ENCODE measurements around the gene HOOK2. TPM values are rescaled to one million over a fixed set of nuclear protein-coding genes. Genes with fewer than 3 reads are reported as not detected.
A peak's percentile ranks its signal among the peaks of the same experiment; 100 is the strongest.

The HOOK2 gene
- total and polyA plus RNA-seq, 9 of the 15 experiments (the other 6 are each of a cell fraction or from before 2014, with no cell fraction given): 1.3 to 17.2 (median 9.9) TPM

- intact Hi-C loops (cut with micrococcal nuclease) (no loop called here), in situ Hi-C loops (cut with MboI) (loop anchor here (5.0 kb wide), 1 partner anchor 80 kb away; no protein-coding TSS in a partner anchor)
- no peak overlapping the region for H3K4me3 ChIP-seq
- no peaks in the 10 kb centered on the region for H3K9me1 ChIP-seq (ENCODE audit: control insufficient read depth, insufficient read depth, low read length)
- TF ChIP-seq ZBTB33 (CRISPR knock-in tag; IDR thresholded peaks at IDR 0.05) (0 out of 2 replicates have a peak, but pooled peaks have one; percentile 14), ZNF143 (CRISPR knock-in tag; IDR thresholded peaks at IDR 0.05) (no peak)
- TF ChIP-seq, protein P1, sequence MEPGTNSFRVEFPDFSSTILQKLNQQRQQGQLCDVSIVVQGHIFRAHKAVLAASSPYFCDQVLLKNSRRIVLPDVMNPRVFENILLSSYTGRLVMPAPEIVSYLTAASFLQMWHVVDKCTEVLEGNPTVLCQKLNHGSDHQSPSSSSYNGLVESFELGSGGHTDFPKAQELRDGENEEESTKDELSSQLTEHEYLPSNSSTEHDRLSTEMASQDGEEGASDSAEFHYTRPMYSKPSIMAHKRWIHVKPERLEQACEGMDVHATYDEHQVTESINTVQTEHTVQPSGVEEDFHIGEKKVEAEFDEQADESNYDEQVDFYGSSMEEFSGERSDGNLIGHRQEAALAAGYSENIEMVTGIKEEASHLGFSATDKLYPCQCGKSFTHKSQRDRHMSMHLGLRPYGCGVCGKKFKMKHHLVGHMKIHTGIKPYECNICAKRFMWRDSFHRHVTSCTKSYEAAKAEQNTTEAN (CRISPR knock-in tag; IDR thresholded peaks at IDR 0.05): no peak
- no peak overlapping the region for H3K9ac ChIP-seq (ENCODE audit: insufficient read depth in 1 of 2, low read depth in 2 of 2, low read length in 2 of 2)
- ChIA-PET CTCF (ENCODE audit: low intra/inter-chr PET ratio) (no interaction called here), POLR2A (interaction anchor here (0.8 to 3.9 kb wide), 4 partner anchors 10 to 69 kb away, joined by 4 to 27 read pairs (median 4); partner anchors contain the start of gene JUNB)
- H3K27ac ChIP-seq (ENCODE audit: extremely low read depth, low read depth, low read length): no peak overlapping the region
- no peak for ATAC-seq
- peaks cover 0 to 31% of the 10 kb centered on the region in 2 experiments; a peak in 2 of 5 replicates for H3K4me1 ChIP-seq (replicated peaks in 1 of 2; ENCODE audit: control insufficient read depth in 2 of 2, insufficient read depth in 2 of 2, low read length in 2 of 2)
- H3K79me2 ChIP-seq (ENCODE audit: control insufficient read depth, insufficient read depth, low read length): no peaks in the 10 kb centered on the region
- no peak for DNase-seq (ENCODE audit: extremely low read depth in 1 of 4, low spot score in 3 of 4)
- no peak for FAIRE-seq
- 91% methylated on average over 14 of the region's 15 CpGs for WGBS (ENCODE audit: insufficient coverage, low coverage, missing lambda C conversion rate)
- no peak overlapping the region for H2AFZ ChIP-seq (ENCODE audit: low read depth, low read length)
- peaks cover 6% of the 10 kb centered on the region; the same call in 1 of the 3 replicates for H3K36me3 ChIP-seq (ENCODE audit: control insufficient read depth, insufficient read depth, low read length)
- H3K9me3 ChIP-seq (replicated peaks; ENCODE audit: control insufficient read depth, insufficient read depth, low read depth, low read length): no peaks in the 10 kb centered on the region
- H3K27me3 ChIP-seq (ENCODE audit: control insufficient read depth in 2 of 2, insufficient read depth in 2 of 2, low read length in 2 of 2): no peaks in the 10 kb centered on the region
- no TSS peak for BruUV-seq (replicated peaks)
- no peaks in the 10 kb centered on the region for H4K20me1 ChIP-seq (replicated peaks; ENCODE audit: control insufficient read depth, insufficient read depth, low read length)
- H3K4me2 ChIP-seq (ENCODE audit: insufficient read depth, low read length): no peak overlapping the region
These were observed 7.7 kb downstream of the HOOK2 start for GRCh38 chr19:12767666-12768065.
